GM21528 (cell line): ENCODE data around the gene JAM3.
"Not testable (repeated sequence)": the region's sequence is repeated elsewhere in the genome, so short reads cannot be mapped to it uniquely, and the experiment has no call there.

Source experiments
- ATAC-seq: cut with Tn5 transposase; IDR thresholded peaks from one replicate; pipeline ENCODE4 v1.9.1; 2021; ENCODE audit warnings: mild to moderate bottlenecking, moderate library complexity; ENCODE audit not compliant: unreplicated experiment, low FRiP score

JAM3 gene

DNA sequence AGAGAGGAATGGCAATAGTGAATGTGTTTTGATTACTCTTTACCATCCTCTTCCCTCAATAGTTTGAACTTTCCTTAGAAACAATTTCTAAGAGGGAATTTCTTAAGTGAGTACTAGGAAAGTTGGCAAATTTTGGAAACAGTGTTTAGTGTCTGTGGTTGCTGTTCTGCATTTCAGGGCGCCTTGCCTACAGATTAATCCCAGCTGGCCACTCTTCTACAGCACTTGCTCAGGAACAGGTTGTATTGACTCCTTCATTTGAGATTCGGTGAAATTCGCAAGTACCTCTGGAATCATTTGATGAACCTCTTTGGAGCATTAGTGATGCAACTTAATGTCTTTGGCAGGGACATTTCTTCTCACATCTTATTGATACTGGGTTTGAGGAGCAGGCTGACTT is 28.3 kb downstream of the JAM3 start:
- ATAC-seq = no peak

DNA sequence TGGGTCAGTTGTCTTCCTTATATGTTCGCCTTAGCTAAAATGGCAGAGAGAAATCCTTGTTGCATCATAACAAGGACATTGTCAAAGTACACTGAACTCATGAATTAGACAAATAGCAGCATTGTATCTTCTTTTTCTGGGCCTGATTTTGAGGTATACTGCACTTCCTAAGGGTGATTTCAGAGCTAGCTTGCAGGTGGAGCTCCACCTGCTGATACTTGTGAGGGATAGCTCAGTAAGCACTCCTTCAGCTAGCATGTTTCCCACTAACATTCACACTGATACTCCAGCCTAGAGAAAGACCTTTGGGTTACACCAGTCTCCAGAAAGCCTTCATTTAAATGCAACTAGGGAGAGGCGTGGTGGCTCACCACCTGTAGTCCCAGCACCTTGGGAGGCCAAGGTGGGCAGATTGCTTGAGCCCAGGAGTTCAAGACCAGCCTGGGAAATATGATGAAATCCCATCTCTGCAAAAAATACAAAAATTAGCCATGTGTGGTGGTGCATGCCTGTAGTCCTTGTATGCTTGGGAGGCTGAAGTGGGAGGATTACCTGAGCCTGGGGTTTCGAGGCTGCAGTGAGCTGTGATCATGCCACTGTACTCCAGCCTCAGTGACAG is 29.8 kb downstream of the JAM3 start:
- ATAC-seq = no peak

DNA sequence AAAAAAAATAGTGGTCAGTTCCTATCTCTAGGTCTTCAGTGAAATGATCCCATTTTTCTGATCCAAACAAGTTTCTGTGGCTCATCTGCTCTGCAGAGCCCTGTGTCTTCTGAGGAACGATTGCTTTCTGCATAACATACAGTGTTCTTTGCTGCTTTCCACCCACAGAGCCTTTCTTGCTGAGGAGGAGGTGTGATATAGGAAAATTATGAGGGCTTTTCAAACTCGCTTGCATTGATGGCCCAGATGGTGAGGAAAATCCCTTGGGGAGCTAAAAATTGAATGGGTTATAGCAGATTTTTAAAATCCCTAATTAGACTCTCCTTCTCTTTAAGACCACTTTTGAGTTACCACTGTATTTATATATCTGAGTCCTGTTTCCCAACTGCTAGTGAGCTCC is 31.3 kb downstream of the JAM3 start:
- no peak for ATAC-seq

GRCh38 chr11:134101282-134101681 is 32.4 kb downstream of the JAM3 start:
- ATAC-seq = no peak

DNA sequence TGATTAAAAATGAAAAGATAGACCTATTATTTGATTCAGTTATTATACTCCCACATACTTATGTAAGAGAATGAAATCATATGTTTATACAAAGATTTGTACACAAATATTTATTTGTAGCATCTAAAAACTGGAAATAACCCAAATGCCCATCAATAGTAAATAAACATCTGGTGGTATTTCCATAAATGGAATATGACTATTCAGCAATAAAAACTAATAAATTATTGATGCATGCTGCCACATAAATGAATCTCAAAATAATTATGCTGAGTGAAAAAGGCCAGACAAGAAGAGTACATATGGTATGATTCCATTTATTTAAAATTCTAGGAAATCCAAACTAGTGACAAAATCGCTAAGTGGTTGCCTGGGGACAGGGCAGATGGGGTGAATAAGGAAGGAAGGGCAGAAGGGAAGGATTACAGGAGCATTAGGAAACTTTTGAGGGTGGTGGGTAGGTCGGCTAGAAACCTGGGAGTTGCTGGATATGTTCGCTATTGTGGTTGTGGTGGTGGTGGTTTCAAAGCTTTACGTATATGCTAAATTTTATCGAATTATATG is 41.5 kb downstream of the JAM3 start:
- no peak for ATAC-seq

DNA sequence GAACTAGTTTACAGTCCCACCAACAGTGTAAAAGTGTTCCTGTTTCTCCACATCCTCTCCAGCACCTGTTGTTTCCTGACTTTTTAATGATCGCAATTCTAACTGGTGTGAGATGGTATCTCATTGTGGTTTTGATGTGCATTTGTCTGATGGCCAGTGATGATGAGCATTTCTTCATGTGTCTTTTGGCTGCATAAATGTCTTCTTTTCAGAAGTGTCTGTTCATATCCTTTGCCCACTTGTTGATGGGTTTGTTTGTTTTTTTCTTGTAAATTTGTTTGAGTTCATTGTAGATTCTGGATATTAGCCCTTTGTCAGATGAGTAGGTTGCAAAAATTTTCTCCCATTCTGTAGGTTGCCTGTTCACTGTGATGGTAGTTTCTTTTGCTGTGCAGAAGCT is 44.9 kb downstream of the JAM3 start:
- ATAC-seq = not testable (repeated sequence)

DNA sequence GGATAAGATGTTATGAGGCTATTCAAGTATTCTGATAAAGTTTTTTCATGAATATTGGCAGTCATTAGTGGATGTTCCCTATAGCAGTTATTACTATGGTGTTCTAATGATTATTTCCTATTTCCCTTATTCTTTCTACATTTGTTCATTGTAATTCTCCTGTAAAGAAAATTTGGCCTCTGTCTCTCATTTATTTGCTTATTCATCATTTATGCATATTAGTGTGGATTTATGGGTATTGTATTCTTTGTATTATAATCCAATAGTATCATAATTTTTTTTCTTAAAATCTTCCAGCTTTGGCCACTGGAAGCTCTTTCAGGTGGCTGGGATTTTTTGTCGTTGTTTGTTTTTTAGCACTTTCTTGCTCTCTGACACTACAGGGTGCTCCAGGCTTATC is 47.3 kb downstream of the JAM3 start:
- no peak for ATAC-seq

GRCh38 chr11:134118006-134118405 is 49.1 kb downstream of the JAM3 start:
- no peak for ATAC-seq

- ATAC-seq = no peak
These were observed 50.2 kb downstream of the JAM3 start for GRCh38 chr11:134119094-134119493.

GRCh38 chr11:134120143-134120850 is 51.4 kb downstream of the JAM3 start:
- ATAC-seq = no peak

GRCh38 chr11:134120921-134121526 is 52.2 kb downstream of the JAM3 start:
- ATAC-seq = no peak

DNA sequence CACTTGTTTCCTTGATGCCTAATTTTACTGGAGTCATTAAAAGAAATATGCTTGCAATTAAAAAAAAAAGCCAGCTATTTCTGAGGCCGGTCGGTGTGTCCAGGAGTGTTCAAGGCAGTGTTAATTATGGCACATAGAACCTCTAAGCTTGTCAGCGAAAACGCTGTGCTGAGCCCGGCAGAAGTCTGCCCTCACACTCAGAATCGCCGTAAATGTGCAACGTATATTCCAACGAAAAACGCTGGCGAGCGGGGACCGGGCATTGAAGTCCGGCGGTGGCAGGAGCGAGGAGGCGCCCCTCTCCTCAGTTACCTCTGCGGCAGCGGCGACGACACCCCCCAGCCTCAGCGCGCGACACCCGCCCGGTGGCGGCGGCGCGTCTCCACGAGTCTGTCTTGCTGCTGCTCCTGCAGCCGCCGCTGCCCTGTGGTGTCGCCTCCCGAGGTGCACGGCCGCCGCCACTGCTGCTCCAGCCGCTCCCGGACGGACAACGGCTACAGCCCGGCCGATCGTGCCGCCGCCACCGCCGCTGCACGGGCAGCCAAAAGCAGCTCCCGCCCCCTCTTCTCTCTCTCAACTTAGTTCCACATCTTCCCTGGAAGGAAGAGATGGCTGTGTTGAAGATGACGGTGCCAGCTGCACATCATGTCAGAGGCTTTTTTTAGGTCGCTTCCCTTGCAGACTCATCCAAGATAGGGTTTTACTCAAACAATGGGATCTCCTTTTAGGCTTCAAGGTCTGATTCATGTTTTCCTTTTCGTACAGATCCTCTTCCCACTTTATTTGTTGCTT is 56.0 kb downstream of the JAM3 start:
- no peak for ATAC-seq

DNA sequence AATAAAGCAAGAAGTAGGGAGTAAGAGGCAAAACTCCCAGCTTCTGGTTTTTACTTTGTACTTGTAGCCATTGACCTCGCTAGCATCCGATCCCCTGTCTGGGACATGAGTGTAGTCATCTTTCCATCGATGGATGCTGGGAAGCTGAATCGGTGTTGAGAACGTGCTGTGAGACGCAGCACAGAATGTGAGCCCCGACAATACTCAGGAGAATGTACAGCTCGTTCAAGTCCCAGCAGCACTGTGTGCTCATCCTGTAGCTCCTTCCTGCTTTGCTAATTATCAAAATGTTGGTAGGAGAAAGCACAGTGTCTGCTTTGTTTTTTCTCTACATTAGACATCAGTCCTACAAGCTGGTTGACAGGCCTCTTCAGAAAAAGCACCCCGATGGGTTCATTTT is 56.6 kb downstream of the JAM3 start:
- ATAC-seq = no peak

DNA sequence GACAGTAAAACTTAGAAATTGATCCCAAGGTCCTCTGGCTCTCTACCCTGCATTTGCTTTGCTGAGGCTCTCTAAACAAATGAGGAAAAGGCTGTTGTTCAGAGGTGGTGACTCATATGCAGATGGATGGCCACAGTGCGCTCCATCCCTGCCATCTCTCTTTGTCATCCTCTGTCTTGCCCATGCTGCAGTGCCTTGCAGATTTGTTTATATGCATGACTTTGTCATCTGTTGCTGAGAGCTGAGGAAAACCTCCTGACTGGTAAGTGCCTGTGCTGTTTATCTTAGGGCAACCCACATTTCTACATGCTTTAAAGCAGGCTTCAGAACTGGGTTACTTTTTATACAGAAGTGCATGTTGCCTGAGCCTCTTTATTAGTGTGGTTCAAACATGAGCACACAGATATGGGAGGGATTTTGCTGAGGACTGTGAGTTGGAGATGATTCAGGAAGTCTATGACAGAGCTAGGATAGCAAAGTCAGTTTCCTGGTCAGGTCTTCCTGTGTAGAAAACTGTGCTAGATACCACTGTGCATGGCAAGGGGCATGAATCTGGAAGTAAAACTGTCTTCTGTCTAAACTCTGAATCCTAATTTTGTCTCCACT is 57.4 kb downstream of the JAM3 start:
- no peak for ATAC-seq

- no peak for ATAC-seq
These were observed 62.9 kb downstream of the JAM3 start for GRCh38 chr11:134131628-134132244.

GRCh38 chr11:134132808-134133207 is 63.9 kb downstream of the JAM3 start:
- no peak for ATAC-seq

GRCh38 chr11:134134167-134134566 is 65.3 kb downstream of the JAM3 start:
- no peak for ATAC-seq

DNA sequence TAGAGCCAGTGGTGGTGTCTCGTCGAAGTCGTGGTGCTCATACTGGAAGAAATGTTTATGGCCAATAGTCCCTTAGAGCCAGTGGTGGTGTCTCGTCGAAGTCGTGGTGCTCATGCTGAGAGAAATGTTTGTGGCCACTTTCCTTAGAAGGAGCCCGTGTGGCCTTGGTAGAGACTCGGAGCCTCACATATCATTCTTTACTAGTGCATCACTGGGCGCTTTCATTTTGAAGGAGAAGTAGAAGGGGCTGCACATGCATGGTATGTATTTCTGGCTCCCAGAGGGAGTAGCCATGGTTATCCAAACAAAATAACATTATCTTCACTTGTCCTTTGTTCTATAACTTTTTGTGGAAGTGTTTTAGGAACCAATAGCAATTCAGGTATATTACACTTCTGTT is 69.5 kb downstream of the JAM3 start:
- no peak for ATAC-seq

DNA sequence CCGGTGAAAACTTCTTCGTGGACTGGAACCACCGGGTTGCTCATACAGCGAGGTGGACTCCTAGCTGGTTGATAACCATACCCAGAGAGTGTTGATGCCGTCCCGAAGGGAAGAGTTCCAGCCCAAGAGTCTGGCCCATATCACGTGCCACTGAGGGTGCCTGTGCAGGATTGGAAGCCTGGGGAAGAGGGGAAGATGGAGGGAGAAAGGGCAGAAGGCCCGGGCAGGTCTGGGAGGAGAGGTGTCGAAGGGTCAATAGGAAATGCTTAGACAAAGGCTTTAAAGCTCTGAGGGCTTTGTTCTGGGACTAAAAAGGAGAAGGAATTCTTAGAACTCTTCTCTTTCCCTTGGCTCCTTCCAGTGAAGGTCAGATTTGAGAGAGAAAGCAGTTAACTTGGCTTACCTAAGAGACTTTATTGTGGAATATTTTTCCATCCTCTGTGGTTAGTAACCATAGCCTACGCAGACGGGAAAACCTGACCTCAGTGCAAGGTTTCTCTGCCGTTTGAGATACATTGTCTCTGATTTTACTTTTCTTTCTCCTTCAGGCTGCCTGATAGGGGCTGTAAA is 70.5 kb downstream of the JAM3 start:
- no peak for ATAC-seq

DNA sequence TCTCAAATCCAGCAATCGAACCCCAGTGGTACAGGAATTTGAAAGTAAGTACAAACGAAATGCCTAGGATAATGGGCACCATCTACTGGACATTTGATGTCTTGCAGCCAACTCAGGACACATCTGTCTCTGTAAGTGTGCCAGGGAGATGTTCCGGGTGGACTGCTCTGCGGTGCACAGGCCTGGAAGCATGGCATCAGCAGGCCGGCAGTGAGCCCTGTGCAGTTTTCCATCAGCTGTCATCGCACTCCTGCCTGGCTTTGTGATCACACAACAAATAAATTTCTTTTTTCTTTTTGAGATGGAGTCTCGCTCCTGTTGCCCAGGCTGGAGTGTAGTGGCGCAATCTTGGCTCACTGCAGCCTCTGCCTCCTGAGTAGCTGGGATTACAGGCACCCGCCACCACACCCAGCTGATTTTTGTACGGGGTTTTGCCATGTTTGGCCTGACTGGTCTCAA is 71.0 kb downstream of the JAM3 start:
- peak; percentile 57 for ATAC-seq
